Measurements from ENCODE around the gene YTHDC1. TPM values are rescaled to one million over a fixed set of nuclear protein-coding genes. Genes with fewer than 3 reads are reported as not detected.

The YTHDC1 gene
- total and polyA plus RNA-seq, 2 of the 8 experiments (the other 6 are each of a cell fraction or from before 2014, with no cell fraction given): 25.7 to 89.5 TPM

Small RNA genes within 50 kb of the gene (small RNA-seq; reads per million reads assigned to genes)
- not detected for gene MT2P1 (ENCODE audit: insufficient read depth)

Other genes starting within 250 kb of the YTHDC1 start
- gene TMPRSS11F, start 220.2 kb downstream of the YTHDC1 start, total RNA-seq (2021; fragmentation: NEBNext Ultra II Directional; extraction: Animal tissue kit (Norgen Biotek cat#: 25700)): not detected in 2 replicates
- not detected in 2 replicates for gene TMPRSS11F, start 220.2 kb downstream of the YTHDC1 start, polyA plus RNA-seq (2011; rRNA removed)
- not detected in 2 replicates for gene TMPRSS11B, start 104.4 kb downstream of the YTHDC1 start, total RNA-seq (2021; fragmentation: NEBNext Ultra II Directional; extraction: Animal tissue kit (Norgen Biotek cat#: 25700))
- not detected in 2 replicates for gene TMPRSS11B, start 104.4 kb downstream of the YTHDC1 start, polyA plus RNA-seq (2011; rRNA removed)
- gene TMPRSS11E, start 97.4 kb upstream of the YTHDC1 start, total RNA-seq (2021; fragmentation: NEBNext Ultra II Directional; extraction: Animal tissue kit (Norgen Biotek cat#: 25700)): 0.71 and 0.96 TPM in 2 replicates
- 0.25 and 0.38 TPM in 2 replicates for gene TMPRSS11E, start 97.4 kb upstream of the YTHDC1 start, polyA plus RNA-seq (2011; rRNA removed)
- gene UGT2B17, start 226.2 kb upstream of the YTHDC1 start, total RNA-seq (2021; fragmentation: NEBNext Ultra II Directional; extraction: Animal tissue kit (Norgen Biotek cat#: 25700)): not detected in 2 replicates
- gene UGT2B17, start 226.2 kb upstream of the YTHDC1 start, polyA plus RNA-seq (2011; rRNA removed): not detected in 2 replicates

Data from H1 (cell line).